Natural killer cell (primary cell): ENCODE results near the gene R3HDM4. TPM values are rescaled to one million over a fixed set of nuclear protein-coding genes. Genes with fewer than 3 reads are reported as not detected.

Experiments used
- ATAC-seq, 3 donors: fragments of 150-1000 bp in 2 of 3; fragments of 200-7000 bp in 1 of 3; cut with Tn5 transposase; 1 replicate in 1 of 3; 2 replicates in 2 of 3; pipeline ENCODE4 v1.10.0; 2021; ENCODE audit warnings: mild to moderate bottlenecking in 2 of 3, moderate library complexity in 2 of 3
- DNase-seq, 2 donors: peaks; one replicate each; pipeline versions ENCODE4 v3.0.0 to v3.0.0-alpha.2; 2013 to 2021; ENCODE audit warnings: mixed read lengths in 1 of 2
- H3K27ac ChIP-seq: one replicate; pipeline ENCODE4 v1.5.1; 2013; ENCODE audit warnings: mild to moderate bottlenecking, low read length
- H3K27me3 ChIP-seq: one replicate; pipeline ENCODE4 v1.6.1; 2013; ENCODE audit warnings: low read length; ENCODE audit not compliant: control insufficient read depth, insufficient read depth
- H3K36me3 ChIP-seq: one replicate; pipeline ENCODE4 v1.6.1; 2013; ENCODE audit warnings: low read length; ENCODE audit not compliant: control insufficient read depth, insufficient read depth
- H3K4me1 ChIP-seq: one replicate; pipeline ENCODE4 v1.6.1; 2013; ENCODE audit warnings: low read length; ENCODE audit not compliant: control insufficient read depth, insufficient read depth
- H3K4me3 ChIP-seq: one replicate; pipeline ENCODE4 v1.5.1; 2013; ENCODE audit warnings: low read length
- H3K9me3 ChIP-seq: one replicate; pipeline ENCODE4 v1.6.1; 2013; ENCODE audit warnings: low read length; ENCODE audit not compliant: control insufficient read depth, insufficient read depth
- H3K27ac Mint-ChIP-seq, 2 donors: one replicate each; pipeline ENCODE4 v1.8.0; 2022; ENCODE audit warnings: mild to moderate bottlenecking in 2 of 2, mixed read lengths in 2 of 2, moderate library complexity in 1 of 2
- H3K27me3 Mint-ChIP-seq, 2 donors: one replicate each; pipeline ENCODE4 v1.8.0; 2022; ENCODE audit warnings: low read depth in 2 of 2, mixed read lengths in 2 of 2
- H3K36me3 Mint-ChIP-seq: one replicate; pipeline ENCODE4 v1.8.0; 2022; ENCODE audit warnings: mixed read lengths
- H3K4me1 Mint-ChIP-seq, 2 donors: one replicate each; pipeline ENCODE4 v1.8.0; 2022; ENCODE audit warnings: mixed read lengths in 2 of 2
- H3K4me3 Mint-ChIP-seq: one replicate; pipeline ENCODE4 v1.8.0; 2022; ENCODE audit warnings: mild to moderate bottlenecking, moderate library complexity, mixed read lengths
- H3K9me3 Mint-ChIP-seq, 2 donors: one replicate each; pipeline ENCODE4 v1.8.0; 2022; ENCODE audit warnings: mixed read lengths in 2 of 2
- CTCF ChIP-seq: fragments of 200-600 bp; IDR thresholded peaks from one replicate; pipeline ENCODE4 v1.8.0; 2022; ENCODE audit warnings: antibody characterized with exemption
- WGBS: methylation state at CpG from one replicate; pipeline ENCODE4 v1.1.7; 2013; ENCODE audit warnings: missing lambda C conversion rate; ENCODE audit not compliant: insufficient coverage; 5-methylcytosine and 5-hydroxymethylcytosine counted together
- intact Hi-C: fragments of 100-400 bp; cut with micrococcal nuclease; formaldehyde crosslinking; loops from one replicate; pipeline ENCODE4 v1.14.2; 2022
- total RNA-seq, 4 donors: library from RNA; stranded (reverse); fragments of 120-200 nt in 1 of 4; gene quantifications; one replicate each; pipeline versions ENCODE4 v1.2.3 to v1.2.4, GENCODE V29; 2013 to 2022

Gene R3HDM4
- total RNA-seq, 3 donors from 2014 or later (not counting 1 experiment from before 2014, with no cell fraction given): 88.7 to 106 (median 97.8) TPM

- intact Hi-C loops: no loop called here
- ATAC-seq: no peak
- no peak overlapping the region for H3K4me3 ChIP-seq
Measured at GRCh38 chr19:848386-848921, 64.6 kb downstream of the R3HDM4 start.

More at GRCh38 chr19:848386-848921, 64.6 kb downstream of the R3HDM4 start:
- Histone ChIP-seq H3K36me3 (no peaks in the 10 kb centered on the region), H3K4me1 (peaks cover 5% of the 10 kb centered on the region), H3K27ac (no peak overlapping the region), H3K27me3 (peaks cover 17% of the 10 kb centered on the region), H3K9me3 (no peaks in the 10 kb centered on the region)
- Mint-ChIP-seq H3K36me3 (no peaks in the 10 kb centered on the region), H3K4me1 (no peaks in the 10 kb centered on the region), H3K4me3 (no peak overlapping the region), H3K27me3 (peaks cover 6 to 19% of the 10 kb centered on the region in 2 donors), H3K9me3 (no peaks in the 10 kb centered on the region), H3K27ac (no peak overlapping the region)
- no peak for TF ChIP-seq CTCF
- 49% methylated on average over 12 of the region's 12 CpGs for WGBS
- no peak for DNase-seq

Other genes with a start within 250 kb of the R3HDM4 start
- gene FSTL3, start 236.8 kb downstream of the R3HDM4 start, total RNA-seq: 1 to 10 TPM; 1.5 to 1.9 (median 1.5) TPM
- 10 to 100 TPM in 1 of 3 donors, 1 to 10 TPM in 2; 1.5 to 11.7 (median 4.5) TPM for gene PRSS57, start 217.8 kb downstream of the R3HDM4 start, total RNA-seq
- gene PALM, start 204.3 kb downstream of the R3HDM4 start, total RNA-seq: 1 to 10 TPM in 1 of 3 donors, under 1 TPM in 1, not detected in 1; 0.59 to 1.0 TPM
- gene MISP, start 162.1 kb downstream of the R3HDM4 start, total RNA-seq: not detected
- gene PTBP1, start 115.8 kb downstream of the R3HDM4 start, total RNA-seq: 100 to 1,000 TPM; 302 to 350 (median 345) TPM
- gene PLPPR3, start 91.3 kb downstream of the R3HDM4 start, total RNA-seq: not detected
- gene AZU1, start 85.4 kb downstream of the R3HDM4 start, total RNA-seq: 1 to 10 TPM in 2 of 3 donors, under 1 TPM in 1; 0.87 to 2.5 (median 1.8) TPM
- under 1 TPM in 2 of 3 donors, not detected in 1; 0.36 to 0.73 TPM for gene PRTN3, start 72.2 kb downstream of the R3HDM4 start, total RNA-seq
- 1 to 10 TPM in 2 of 3 donors, not detected in 1; 1.7 to 1.8 TPM for gene ELANE, start 60.9 kb downstream of the R3HDM4 start, total RNA-seq
- gene CFD, start 53.6 kb downstream of the R3HDM4 start, total RNA-seq: 10 to 100 TPM in 2 of 3 donors, 1 to 10 TPM in 1; 2.9 to 47.5 (median 10.4) TPM
- gene MED16, start 20.0 kb downstream of the R3HDM4 start, total RNA-seq: 10 to 100 TPM; 44.2 to 50.1 (median 44.7) TPM
- gene RNU6-9, start 19.7 kb downstream of the R3HDM4 start, total RNA-seq: not detected
- under 1 TPM in 1 of 3 donors, not detected in 2; 0.31 TPM for gene KISS1R, start 4.1 kb upstream of the R3HDM4 start, total RNA-seq
- 10 to 100 TPM; 15.9 to 24.6 (median 24.2) TPM for gene ARID3A, start 12.8 kb upstream of the R3HDM4 start, total RNA-seq
- gene WDR18, start 71.1 kb upstream of the R3HDM4 start, total RNA-seq: 10 to 100 TPM; 17.5 to 25.4 (median 22.7) TPM
- under 1 TPM in 2 of 3 donors, not detected in 1; 0.09 to 0.15 TPM for gene GRIN3B, start 87.2 kb upstream of the R3HDM4 start, total RNA-seq
- 100 to 1,000 TPM; 310 to 354 (median 317) TPM for gene TMEM259, start 107.9 kb upstream of the R3HDM4 start, total RNA-seq
- gene RNU6-2, start 108.3 kb upstream of the R3HDM4 start, total RNA-seq: not detected
- gene CNN2, start 113.4 kb upstream of the R3HDM4 start, total RNA-seq: 100 to 1,000 TPM; 163 to 276 (median 179) TPM
- gene ABCA7, start 126.9 kb upstream of the R3HDM4 start, total RNA-seq: 100 to 1,000 TPM in 2 of 3 donors, 10 to 100 TPM in 1; 73.3 to 149 (median 121) TPM
- gene ARHGAP45, start 153.9 kb upstream of the R3HDM4 start, total RNA-seq: 100 to 1,000 TPM; 535 to 601 (median 560) TPM
- 100 to 1,000 TPM in 1 of 3 donors, 10 to 100 TPM in 2; 77.3 to 105 (median 91.6) TPM for gene POLR2E, start 182.2 kb upstream of the R3HDM4 start, total RNA-seq
- gene GPX4, start 190.8 kb upstream of the R3HDM4 start, total RNA-seq: 100 to 1,000 TPM; 108 to 126 (median 121) TPM